Effector memory CD4-positive, alpha-beta T cell (primary cell): Measurements from ENCODE around the gene TSGA10.
"Not testable (repeated sequence)": the region's sequence is repeated elsewhere in the genome, so short reads cannot be mapped to it uniquely, and the experiment has no call there.

Experiments used
- DNase-seq, 3 donors: peaks; one replicate each; pipeline ENCODE4 v3.0.0-alpha.2; 2020
- H3K27ac ChIP-seq: 2 replicates; pipeline ENCODE4 v1.7.0; 2013; ENCODE audit warnings: mild to moderate bottlenecking, low read length, moderate library complexity; ENCODE audit not compliant: insufficient read depth, poor library complexity, severe bottlenecking
- H3K27me3 ChIP-seq: replicated peaks from 2 replicates; pipeline ENCODE4 v1.7.0; 2013; ENCODE audit warnings: mild to moderate bottlenecking, low read length; ENCODE audit not compliant: insufficient read depth, control insufficient read depth, poor library complexity, severe bottlenecking
- H3K36me3 ChIP-seq: 2 replicates; pipeline ENCODE4 v1.7.0; 2013; ENCODE audit warnings: mild to moderate bottlenecking, low read length, moderate library complexity; ENCODE audit not compliant: control insufficient read depth, insufficient read depth
- H3K4me1 ChIP-seq: 2 replicates; pipeline ENCODE4 v1.7.0; 2013; ENCODE audit warnings: low read length, mild to moderate bottlenecking; ENCODE audit not compliant: control insufficient read depth, insufficient read depth, poor library complexity, severe bottlenecking
- H3K4me3 ChIP-seq: 2 replicates; pipeline ENCODE4 v1.7.0; 2013; ENCODE audit warnings: low read length, low read depth, mild to moderate bottlenecking; ENCODE audit not compliant: insufficient read depth, poor library complexity, severe bottlenecking
- H3K9me3 ChIP-seq: 2 replicates; pipeline ENCODE4 v1.7.0; 2013; ENCODE audit warnings: mild to moderate bottlenecking, low read length, moderate library complexity; ENCODE audit not compliant: control insufficient read depth
- total RNA-seq, 3 donors: gene quantifications; one replicate each; lab custom pipeline; 2026; lab: John Stamatoyannopoulos, UW

The TSGA10 gene
- 8.3 to 18.0 (median 10.9) reads per million in 3 donors for total RNA-seq

GRCh38 chr2:99154643-99155536, at the start of gene TSGA10, which contains the start of gene LIPT1:
TSGA10 (minus strand) TSS chr2:99154942; CDS start chr2:99109439, 45,503 bp downstream.
LIPT1 (plus strand) TSS chr2:99154967; CDS start chr2:99161958, 6,991 bp downstream.
- Histone ChIP-seq H3K27ac (peak within 1 kb of the TSS; percentile 94), H3K4me1 (peaks cover 11% of the 10 kb centered on the region), H3K4me3 (peak within 1 kb of the TSS; percentile 92), H3K36me3 (peaks cover 3% of the 10 kb centered on the region), H3K27me3 (no peaks in the 10 kb centered on the region), H3K9me3 (no peaks in the 10 kb centered on the region)
- DNase-seq: peak; percentile 85 to 89 (median 87)

DNA sequence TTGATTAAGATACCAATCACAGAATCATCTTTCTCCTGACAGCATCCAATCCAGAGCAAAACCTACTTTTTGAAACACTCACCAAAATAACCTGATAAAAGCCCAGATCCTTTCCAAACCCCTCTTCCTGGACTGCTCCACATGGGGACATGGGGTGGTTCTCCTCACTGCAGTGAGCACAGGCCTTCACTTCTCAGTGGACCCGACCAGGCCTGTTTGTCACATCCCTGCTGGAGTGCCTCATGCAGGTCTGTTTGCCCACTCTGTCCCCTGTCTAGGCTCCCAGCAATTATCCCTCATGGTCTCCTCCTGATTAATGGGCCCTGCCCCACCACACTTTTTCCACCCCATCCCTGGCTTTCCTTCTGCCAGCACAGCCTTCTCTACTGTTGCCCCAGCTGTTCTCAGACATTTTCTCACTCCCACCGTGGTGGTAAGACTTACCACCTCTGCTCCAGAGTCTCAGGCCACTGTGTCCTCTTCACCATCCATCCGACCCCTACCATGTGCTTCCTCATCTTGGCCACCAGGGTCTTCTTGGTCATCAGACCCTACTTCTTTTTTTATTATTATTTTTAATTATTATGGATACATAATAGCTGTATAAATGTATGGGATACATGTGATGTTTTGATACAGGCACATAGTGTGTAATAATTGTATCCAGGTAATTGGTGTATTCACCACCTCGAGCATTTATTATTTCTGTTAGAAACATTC, 47.4 kb upstream of the TSGA10 start:
- H3K27me3 ChIP-seq: no peaks in the 10 kb centered on the region
- H3K36me3 ChIP-seq: peaks cover 14% of the 10 kb centered on the region
- H3K4me3 ChIP-seq: no peak overlapping the region
- no peaks in the 10 kb centered on the region for H3K4me1 ChIP-seq
- no peak for DNase-seq
- H3K9me3 ChIP-seq: no peaks in the 10 kb centered on the region
- H3K27ac ChIP-seq: no peak overlapping the region

- Histone ChIP-seq H3K36me3 (peaks cover 31% of the 10 kb centered on the region), H3K27ac (no peak overlapping the region), H3K27me3 (no peaks in the 10 kb centered on the region)
These were observed 45.5 kb upstream of the TSGA10 start for GRCh38 chr2:99200076-99200800.

DNA sequence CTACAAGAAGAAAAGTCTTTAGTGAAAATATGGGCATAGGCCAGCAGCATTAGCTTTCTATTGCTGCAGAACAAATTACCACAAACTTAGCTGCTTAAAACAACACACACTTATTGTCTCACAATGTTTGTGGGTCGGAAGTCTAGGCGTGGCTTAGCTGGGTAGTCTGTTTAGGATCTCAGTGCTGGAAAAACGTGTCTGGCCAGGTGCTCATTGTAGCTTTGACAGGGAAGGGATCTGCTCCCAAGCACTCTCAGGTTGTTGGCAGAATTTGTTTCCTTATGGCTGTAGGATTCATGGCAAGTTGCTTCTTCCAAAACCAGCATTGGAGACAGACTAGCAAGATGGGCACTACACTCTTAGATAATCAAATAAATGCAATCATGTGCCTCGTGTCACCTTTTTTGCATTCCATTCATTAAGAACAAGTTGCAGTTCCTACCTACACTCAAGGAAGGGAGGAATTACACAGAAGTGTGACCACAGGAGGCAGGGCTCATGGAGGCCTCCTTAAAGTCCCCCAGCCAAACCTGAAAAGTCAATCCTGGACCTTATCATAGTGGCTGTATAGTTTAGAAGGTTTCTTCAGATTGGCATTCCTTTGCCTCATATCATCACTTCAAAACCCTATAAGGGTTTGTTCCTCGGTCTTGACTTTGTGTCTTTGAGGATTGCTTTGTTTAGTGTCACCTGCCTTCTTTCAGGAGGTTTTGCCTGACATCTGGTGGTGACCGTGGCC, 43.5 kb upstream of the TSGA10 start:
- Histone ChIP-seq H3K27me3 (no peaks in the 10 kb centered on the region), H3K4me1 (no peaks in the 10 kb centered on the region), H3K9me3 (no peaks in the 10 kb centered on the region), H3K4me3 (no peak overlapping the region), H3K36me3 (peaks cover 32% of the 10 kb centered on the region), H3K27ac (no peak overlapping the region)
- DNase-seq: no peak

More at GRCh38 chr2:99200076-99200800, 45.5 kb upstream of the TSGA10 start:
- no peak overlapping the region for H3K4me3 ChIP-seq
- no peaks in the 10 kb centered on the region for H3K9me3 ChIP-seq
- DNase-seq: no peak
- no peaks in the 10 kb centered on the region for H3K4me1 ChIP-seq

DNA sequence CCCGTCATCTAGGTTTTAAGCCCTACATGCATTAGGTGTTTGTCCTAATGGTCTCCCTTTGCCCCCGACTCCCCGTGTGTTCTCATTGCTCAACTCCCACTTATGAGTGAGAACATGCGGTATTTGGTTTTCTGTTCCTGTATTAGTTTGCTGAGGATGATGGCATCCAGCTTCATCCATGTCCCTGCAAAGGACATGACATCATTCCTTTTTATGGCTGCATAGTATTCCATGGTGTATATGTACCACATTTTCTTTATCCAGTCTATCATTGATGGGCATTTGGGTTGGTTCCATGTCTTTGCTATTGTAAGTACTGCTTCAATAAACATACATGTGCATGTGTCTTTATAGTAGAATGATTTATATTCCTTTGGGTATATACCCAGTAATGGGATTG, 37.6 kb upstream of the TSGA10 start:
- H3K4me3 ChIP-seq, H3K9me3 ChIP-seq, H3K4me1 ChIP-seq, H3K27ac ChIP-seq, DNase-seq, H3K27me3 ChIP-seq: not testable (repeated sequence)
- peaks cover 38% of the 10 kb centered on the region for H3K36me3 ChIP-seq

DNA sequence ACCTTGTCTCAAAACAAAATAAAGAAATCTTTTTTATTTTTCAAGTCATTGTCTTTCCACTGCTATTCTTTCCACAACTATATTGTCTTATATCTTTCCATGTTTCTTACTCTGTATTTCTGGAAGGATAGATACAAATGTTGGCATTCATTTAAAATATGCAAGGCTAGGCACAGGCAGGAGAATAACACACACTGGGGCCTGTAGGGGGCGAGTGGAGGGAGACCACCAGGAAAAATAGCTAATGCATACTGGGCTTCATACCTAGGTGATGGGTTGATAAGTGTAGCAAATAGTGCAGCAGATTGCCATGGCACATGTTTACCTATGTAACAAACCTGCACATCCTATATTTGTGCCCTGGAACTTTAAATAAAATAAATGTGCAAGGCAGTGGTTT, 35.8 kb upstream of the TSGA10 start:
- H3K27me3 ChIP-seq: no peaks in the 10 kb centered on the region
- H3K27ac ChIP-seq: no peak overlapping the region
- H3K4me3 ChIP-seq: no peak overlapping the region
- no peaks in the 10 kb centered on the region for H3K4me1 ChIP-seq
- H3K36me3 ChIP-seq: peaks cover 29% of the 10 kb centered on the region
- no peak for DNase-seq
- no peaks in the 10 kb centered on the region for H3K9me3 ChIP-seq

GRCh38 chr2:99188357-99188756, 33.6 kb upstream of the TSGA10 start:
- H3K27me3 ChIP-seq: no peaks in the 10 kb centered on the region
- H3K36me3 ChIP-seq: peaks cover 25% of the 10 kb centered on the region
- no peak overlapping the region for H3K27ac ChIP-seq
- DNase-seq: no peak
- H3K9me3 ChIP-seq: no peaks in the 10 kb centered on the region
- H3K4me1 ChIP-seq: no peaks in the 10 kb centered on the region
- no peak overlapping the region for H3K4me3 ChIP-seq

GRCh38 chr2:99187011-99187410, 32.3 kb upstream of the TSGA10 start:
- peaks cover 25% of the 10 kb centered on the region for H3K36me3 ChIP-seq
- no peaks in the 10 kb centered on the region for H3K27me3 ChIP-seq
- H3K9me3 ChIP-seq: no peaks in the 10 kb centered on the region
- no peak overlapping the region for H3K4me3 ChIP-seq
- H3K4me1 ChIP-seq: peaks cover under 1% of the 10 kb centered on the region
- DNase-seq: no peak
- H3K27ac ChIP-seq: no peak overlapping the region

DNA sequence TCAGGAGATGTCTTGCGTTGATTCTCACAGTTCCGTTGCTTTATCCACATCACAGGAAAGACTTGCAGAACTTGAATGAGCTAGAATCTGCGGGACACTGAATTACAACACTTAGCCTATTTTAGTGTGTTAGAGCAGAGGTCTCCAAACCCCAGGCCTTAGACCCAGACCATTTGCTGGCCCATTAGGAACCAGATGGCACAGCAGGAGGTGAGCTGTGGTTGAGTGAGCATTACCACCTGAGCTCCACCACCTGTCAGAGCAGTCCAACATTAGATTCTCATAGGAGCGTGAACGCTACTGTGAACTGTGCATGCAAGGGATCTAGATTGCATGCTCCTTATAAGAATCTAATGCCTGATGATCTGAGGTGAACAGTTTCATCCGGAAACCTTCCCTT, 30.1 kb upstream of the TSGA10 start:
- no peak for DNase-seq
- Histone ChIP-seq H3K27ac (no peak overlapping the region), H3K4me1 (peaks cover 17% of the 10 kb centered on the region)

More for the DNA sequence above, 30.1 kb upstream of the TSGA10 start:
- H3K36me3 ChIP-seq: peaks cover 18% of the 10 kb centered on the region
- no peaks in the 10 kb centered on the region for H3K9me3 ChIP-seq
- H3K4me3 ChIP-seq: no peak overlapping the region
- no peaks in the 10 kb centered on the region for H3K27me3 ChIP-seq
